NCI-H1417 (cell line): Measurements from ENCODE around the gene PMF1.
"Not testable (repeated sequence)": the region's sequence is repeated elsewhere in the genome, so short reads cannot be mapped to it uniquely, and the experiment has no call there.

Source experiments
- DNase-seq, 3 experiments: peaks; one replicate each; lab custom pipeline; 2025; lab: John Stamatoyannopoulos, UW

The PMF1 gene, protein sequence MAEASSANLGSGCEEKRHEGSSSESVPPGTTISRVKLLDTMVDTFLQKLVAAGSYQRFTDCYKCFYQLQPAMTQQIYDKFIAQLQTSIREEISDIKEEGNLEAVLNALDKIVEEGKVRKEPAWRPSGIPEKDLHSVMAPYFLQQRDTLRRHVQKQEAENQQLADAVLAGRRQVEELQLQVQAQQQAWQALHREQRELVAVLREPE

GRCh38 chr1:156212833-156213643, at the start of gene PMF1:
TSS of gene PMF1 (plus strand) at chr1:156213007. CDS start at chr1:156213016, 9 bp downstream.
- DNase-seq: peak; percentile 98 to 99 (median 98)

DNA sequence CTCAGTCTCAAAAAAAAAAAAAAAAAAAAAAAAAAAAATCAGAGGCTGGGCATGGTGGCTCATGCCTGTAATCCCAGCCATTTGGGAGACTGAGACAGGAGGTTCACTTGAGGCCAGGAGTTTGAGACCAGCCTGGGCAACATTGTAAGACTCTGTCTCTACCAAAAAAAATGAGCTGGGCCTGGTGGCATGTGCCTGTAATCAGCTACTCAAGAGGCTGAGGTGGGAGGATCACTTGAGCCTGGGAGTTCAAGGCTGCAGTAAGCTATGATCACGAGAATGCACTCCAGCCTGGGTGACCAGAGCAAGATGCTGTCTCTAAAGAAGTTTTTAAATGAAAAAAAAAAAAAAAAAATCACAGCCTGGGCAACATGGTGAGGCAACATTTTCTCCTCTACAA, 49.1 kb upstream of the PMF1 start:
- no peak for DNase-seq

GRCh38 chr1:156164125-156164831, 48.5 kb upstream of the PMF1 start:
- no peak for DNase-seq

DNA sequence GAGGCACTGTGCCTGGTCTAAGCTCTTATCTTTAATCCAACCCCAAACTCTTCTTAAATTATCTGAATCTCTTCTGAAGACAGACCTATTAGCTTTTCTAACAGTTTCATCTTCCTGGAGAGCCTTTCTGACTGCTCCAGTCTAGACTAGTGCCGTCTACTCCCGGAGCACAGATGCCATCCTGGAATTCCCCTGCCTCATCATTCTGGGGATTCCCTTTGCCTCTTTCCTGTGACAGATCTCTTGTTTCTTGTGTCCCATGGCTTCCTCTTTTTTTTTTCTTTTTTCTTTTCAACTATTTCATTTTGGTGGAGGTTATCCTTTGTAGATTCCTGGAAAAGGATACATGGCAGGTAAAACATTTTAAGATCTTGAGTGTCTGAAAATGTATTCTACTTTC, 47.7 kb upstream of the PMF1 start:
- no peak for DNase-seq

- no peak for DNase-seq
Measured at GRCh38 chr1:156167536-156167935, 45.3 kb upstream of the PMF1 start.

DNA sequence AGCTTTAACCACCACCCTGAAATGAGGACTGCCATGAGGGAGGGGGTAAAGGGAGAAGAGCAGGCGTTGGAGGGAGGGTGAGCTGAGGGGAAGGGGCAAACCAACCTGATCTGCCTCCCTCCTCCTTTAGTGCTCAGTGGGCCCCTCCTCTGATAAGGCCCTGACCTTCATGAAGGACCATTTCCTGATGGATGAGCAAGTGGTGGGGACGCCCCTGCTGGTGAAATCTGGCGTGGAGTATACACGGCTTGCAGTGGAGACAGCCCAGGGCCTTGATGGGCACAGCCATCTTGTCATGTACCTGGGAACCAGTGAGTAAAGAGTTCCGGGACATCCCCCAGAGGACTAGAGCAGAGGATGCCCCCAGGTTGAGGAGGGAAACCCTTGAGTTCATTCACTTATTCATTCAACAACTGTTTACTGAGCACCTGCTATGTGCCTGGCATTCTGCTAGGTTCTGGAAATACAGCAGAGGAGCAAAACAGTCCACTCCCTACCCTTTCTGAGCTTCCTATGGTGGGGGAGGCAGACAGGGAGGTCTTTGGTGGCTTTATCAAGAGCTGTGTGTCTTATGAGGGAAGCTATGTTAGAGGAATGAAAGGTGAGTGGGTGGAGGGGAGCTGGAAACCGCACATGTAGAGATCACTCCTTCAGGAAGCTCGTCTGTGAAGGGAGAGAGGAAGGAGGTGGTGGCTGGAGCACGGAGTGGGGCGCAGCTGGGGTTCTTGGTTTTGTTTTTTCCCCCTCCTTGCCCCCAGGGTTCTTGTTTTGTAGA, 39.9 kb upstream of the PMF1 start:
- no peak for DNase-seq

DNA sequence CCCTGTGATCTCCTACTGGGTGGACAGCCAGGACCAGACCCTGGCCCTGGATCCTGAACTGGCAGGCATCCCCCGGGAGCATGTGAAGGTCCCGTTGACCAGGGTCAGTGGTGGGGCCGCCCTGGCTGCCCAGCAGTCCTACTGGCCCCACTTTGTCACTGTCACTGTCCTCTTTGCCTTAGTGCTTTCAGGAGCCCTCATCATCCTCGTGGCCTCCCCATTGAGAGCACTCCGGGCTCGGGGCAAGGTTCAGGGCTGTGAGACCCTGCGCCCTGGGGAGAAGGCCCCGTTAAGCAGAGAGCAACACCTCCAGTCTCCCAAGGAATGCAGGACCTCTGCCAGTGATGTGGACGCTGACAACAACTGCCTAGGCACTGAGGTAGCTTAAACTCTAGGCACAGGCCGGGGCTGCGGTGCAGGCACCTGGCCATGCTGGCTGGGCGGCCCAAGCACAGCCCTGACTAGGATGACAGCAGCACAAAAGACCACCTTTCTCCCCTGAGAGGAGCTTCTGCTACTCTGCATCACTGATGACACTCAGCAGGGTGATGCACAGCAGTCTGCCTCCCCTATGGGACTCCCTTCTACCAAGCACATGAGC, 36.1 kb upstream of the PMF1 start:
- no peak for DNase-seq

DNA sequence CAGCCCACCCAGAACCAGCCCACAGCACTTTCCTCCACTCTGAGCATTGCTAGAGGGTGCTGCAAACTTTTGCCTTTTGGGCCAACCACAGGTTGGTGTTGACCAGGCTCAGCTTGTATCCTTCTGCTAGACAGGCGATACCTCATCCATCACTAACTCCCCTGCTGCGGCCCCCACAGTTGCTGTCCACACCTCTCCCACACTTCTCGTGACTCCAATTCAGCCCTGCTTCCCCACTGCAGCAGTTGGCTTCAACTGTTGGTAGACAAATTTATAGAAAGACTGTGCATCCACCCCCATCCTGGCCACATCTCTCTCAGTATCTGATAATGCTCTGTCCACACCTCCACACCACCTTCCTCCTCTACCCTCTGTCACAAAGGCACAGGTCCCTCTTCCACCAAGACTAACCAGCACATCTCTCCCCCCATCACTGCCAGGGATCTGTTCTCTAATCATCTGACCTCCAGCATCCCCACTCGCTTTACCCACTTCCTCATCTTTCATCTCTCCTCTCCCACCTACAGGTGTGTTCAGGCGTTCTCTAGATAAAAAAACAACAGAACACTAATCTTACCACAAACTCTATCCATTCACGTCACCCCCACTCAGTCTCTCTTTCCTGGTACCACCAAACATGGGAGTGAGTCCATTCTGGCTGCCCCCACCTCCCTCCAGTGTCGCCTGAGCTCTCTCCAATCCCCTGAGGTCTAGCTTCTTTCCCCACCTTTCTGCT, 34.7 kb upstream of the PMF1 start:
- DNase-seq: no peak

DNA sequence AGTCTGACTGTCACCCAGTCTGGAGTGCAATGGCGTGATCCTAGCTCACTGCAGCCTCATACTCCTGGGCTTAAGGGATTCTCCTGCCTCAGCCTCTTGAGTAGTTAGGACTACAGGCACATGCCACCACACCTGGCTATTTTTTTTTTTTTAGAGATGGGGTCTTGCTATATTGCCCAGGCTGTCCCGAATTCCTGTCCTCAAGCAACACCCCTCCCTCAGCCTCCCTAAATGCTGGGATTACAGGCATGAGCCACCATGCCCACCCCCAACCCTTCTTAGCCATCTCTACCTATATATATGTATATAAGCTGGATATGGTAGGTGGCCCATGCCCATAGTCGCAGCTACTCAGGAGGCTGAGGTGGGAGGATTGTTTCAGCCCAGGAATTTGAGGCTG, 32.3 kb upstream of the PMF1 start:
- no peak for DNase-seq

DNA sequence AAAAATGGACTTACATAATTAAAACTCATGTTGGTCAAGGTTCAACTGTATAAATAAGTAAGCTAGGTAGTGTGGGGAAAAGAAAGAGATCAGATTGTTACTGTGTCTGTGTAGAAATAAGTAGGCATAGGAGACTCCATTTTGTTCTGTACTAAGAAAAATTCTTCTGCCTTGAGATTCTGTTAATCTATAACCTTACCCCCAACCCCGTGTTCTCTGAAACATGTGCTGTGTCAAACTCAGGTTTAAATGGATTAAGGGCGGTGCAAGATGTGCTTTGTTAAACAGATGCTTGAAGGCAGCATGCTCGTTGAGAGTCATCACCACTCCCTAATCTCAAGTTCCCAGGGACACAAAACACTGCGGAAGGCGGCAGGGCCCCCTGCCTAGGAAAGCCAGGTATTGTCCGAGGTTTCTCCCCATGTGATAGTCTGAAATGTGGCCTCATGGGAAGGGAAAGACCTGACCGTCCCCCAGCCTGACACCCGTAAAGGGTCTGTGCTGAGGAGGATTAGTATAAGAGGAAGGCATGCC, 31.3 kb upstream of the PMF1 start:
- DNase-seq: peak in 1 of 3 experiments; percentile 36

GRCh38 chr1:156182010-156182779, 30.6 kb upstream of the PMF1 start:
- DNase-seq: not testable (repeated sequence)

GRCh38 chr1:156186347-156187177, 26.2 kb upstream of the PMF1 start:
- DNase-seq: not testable (repeated sequence)

GRCh38 chr1:156190265-156190664, 22.5 kb upstream of the PMF1 start:
- not testable (repeated sequence) for DNase-seq

DNA sequence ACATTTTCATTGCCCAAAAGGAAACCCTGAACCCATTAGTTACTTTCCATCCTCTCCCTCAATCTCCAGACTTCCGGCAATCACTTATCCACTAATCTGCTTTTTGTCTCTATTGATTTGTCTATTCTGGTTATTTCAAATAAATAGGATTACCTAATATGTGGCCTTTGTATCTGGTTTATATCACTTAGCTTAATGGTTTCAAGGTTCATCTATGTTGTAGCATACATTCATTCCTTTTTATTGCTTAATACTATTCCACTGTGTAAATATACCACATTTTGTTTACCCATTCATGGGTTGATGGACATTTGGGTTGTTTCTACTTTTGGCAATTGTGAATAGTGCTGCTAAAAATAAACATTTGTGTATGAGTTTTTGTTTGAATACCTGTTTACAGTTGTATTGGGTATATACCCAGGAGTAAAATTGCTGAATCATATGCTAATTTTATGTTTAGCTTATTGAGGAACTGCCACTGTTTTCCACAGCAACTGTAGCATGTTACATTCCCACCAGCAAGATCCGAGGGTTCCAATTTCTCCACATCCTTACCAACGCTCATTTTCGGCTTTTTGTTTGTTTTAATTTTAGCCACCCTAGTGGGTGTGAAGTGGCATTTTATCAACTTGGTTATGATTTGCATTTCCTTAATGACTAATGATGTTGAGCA, 21.4 kb upstream of the PMF1 start:
- DNase-seq: no peak

DNA sequence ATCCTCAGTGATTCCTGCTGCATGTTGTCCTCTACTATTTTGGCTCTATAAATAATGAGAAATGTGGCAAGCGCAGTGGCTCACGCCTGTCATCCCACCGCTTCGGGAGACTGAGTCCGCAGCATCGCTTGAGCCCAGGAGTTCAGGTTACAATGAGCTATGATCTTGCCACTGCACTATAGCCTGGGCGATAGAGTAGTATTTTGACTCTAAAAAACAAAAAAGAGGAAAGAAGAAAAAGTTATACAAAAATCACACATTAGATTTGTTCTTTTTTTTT, 19.7 kb upstream of the PMF1 start:
- DNase-seq: no peak

GRCh38 chr1:156193488-156194299, 19.1 kb upstream of the PMF1 start, which contains the start of gene SLC25A44:
TSS of gene SLC25A44 (plus strand) at chr1:156194104. CDS start at chr1:156199848, 5,744 bp downstream.
- DNase-seq: peak; percentile 99 to 100 (median 100)

GRCh38 chr1:156194300-156194652, 18.5 kb upstream of the PMF1 start:
- DNase-seq: no peak

GRCh38 chr1:156195853-156196252, 17.0 kb upstream of the PMF1 start:
- no peak for DNase-seq
